Fibroblast of the aortic adventitia (primary cell): ENCODE measurements around the gene POLR1H. TPM values are rescaled to one million over a fixed set of nuclear protein-coding genes. Genes with fewer than 3 reads are reported as not detected.

ENCODE experiments used
- DNase-seq: peaks from one replicate; pipeline ENCODE4 v3.0.0-alpha.2; 2010; ENCODE audit warnings: low read depth
- H3K4me3 ChIP-seq: 2 replicates; pipeline ENCODE4 v1.5.1; 2011; ENCODE audit warnings: low read depth, mild to moderate bottlenecking, control low read depth, low read length, moderate library complexity
- total RNA-seq: library from RNA; depleted of rRNA; stranded (reverse); fragments of >200 nt; gene quantifications from 2 replicates; pipeline ENCODE4 v1.2.3, GENCODE V29; 2012; ENCODE audit warnings: low replicate concordance
- TF ChIP-seq, protein P1 (sequence below): IDR thresholded peaks from 2 replicates; pipeline ENCODE4 v1.5.1; 2011; ENCODE audit warnings: mild to moderate bottlenecking, low read length, control low read depth, inconsistent platforms; ENCODE audit not compliant: insufficient read depth

The POLR1H gene
- total RNA-seq, 1 donor = 18.3 TPM

DNA sequence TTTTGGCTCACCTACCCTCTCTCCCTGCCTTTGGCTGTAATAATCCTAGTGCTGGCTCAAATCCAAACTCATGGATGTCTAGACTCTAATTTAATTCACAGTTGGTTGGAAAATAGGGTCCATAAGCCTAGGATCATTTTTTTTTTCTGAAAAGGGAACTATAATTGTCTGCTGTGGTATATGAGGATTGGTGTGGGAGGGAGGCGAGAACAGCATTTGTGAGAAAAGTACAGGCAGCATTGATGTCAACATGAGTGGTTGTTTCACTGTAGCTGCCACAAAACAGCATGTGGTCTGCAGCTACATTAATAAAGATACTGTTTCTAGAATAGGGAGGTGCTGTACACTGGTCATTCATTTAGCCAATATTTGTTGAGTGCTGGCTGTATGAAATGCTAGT is 18.6 kb upstream of the POLR1H start:
- no peak overlapping the region for H3K4me3 ChIP-seq
- TF ChIP-seq, protein P1, sequence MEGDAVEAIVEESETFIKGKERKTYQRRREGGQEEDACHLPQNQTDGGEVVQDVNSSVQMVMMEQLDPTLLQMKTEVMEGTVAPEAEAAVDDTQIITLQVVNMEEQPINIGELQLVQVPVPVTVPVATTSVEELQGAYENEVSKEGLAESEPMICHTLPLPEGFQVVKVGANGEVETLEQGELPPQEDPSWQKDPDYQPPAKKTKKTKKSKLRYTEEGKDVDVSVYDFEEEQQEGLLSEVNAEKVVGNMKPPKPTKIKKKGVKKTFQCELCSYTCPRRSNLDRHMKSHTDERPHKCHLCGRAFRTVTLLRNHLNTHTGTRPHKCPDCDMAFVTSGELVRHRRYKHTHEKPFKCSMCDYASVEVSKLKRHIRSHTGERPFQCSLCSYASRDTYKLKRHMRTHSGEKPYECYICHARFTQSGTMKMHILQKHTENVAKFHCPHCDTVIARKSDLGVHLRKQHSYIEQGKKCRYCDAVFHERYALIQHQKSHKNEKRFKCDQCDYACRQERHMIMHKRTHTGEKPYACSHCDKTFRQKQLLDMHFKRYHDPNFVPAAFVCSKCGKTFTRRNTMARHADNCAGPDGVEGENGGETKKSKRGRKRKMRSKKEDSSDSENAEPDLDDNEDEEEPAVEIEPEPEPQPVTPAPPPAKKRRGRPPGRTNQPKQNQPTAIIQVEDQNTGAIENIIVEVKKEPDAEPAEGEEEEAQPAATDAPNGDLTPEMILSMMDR = no peak
- DNase-seq = no peak

DNA sequence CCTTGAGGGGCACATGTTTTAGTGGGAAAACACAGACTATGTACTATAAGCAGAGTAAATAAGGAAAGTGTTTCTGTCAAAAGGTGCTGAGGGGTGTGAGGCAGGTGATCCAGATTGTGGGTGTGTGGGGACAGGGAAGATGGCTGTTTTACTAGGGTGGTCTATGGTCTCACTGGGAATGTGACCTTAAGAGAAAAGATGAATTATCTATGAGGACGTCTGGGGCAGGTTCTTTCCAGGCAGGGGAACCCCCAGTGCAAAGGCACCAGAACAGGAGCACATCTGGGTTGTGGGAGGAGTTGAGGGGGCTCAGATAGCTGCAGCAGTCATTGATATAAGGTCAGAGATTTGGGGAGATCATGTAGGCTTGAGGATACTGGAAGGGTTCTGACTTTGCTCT is 18.2 kb upstream of the POLR1H start:
- no peak for DNase-seq
- no peak overlapping the region for H3K4me3 ChIP-seq
- TF ChIP-seq, protein P1 = no peak

DNA sequence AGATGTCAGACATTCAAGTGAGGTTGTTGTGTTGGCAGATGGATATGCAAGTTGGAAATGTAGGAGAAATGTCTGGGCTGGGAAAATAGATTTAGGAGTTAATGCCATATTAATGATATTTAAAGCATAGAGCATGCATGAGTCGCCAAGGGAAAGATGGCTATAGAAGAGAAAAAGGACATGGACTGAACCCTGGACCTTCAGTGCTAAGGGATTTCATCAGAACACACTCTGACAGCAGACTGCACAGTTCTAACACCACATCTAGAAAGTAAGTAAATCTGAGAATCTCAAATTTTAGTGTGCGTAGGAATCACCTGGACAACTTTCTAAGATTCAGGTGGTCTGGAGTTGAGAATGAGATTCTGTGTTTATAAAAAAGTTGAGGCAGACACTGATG is 17.3 kb upstream of the POLR1H start:
- TF ChIP-seq, protein P1 = no peak
- H3K4me3 ChIP-seq = no peak overlapping the region
- no peak for DNase-seq

DNA sequence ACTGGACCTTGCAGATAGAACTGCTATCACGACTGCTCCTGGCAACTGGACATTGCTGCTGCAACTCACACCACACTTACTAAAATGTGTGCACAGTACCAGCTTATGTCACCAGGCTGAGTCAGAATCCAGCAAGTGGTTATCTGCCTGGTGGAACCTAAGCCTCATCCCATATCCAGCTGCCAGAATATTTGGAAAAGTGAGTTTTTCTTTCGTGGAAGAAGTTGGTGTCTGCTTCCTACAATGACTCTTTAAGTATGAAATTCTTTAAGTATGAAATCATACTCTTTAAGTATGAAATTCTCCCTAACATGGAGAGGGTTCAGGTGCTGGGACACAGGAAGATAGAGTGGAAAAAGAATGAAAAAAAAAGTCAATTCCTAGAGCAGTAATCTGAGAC is 16.4 kb upstream of the POLR1H start:
- TF ChIP-seq, protein P1 = no peak
- no peak overlapping the region for H3K4me3 ChIP-seq
- peak; percentile 68 for DNase-seq

DNA sequence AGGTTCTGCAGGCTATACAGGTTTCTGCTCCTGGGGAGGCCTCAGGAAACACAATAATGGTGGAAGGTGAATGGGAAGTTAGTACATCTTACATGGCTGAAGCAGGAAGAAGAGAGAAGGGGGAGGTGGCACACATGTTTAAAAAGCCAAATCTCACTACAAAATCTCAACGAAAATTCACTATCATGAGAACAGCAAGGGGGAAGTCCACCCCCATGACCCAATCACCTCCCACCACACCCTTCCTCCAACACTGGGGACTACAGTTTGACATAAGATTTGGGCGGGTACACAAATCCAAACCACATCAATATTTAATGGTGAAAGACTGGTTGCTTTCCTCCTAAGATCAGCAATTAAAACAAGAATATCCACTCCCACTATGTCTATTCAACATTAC is 13.8 kb upstream of the POLR1H start:
- no peak for DNase-seq
- no peak overlapping the region for H3K4me3 ChIP-seq
- TF ChIP-seq, protein P1 = no peak

DNA sequence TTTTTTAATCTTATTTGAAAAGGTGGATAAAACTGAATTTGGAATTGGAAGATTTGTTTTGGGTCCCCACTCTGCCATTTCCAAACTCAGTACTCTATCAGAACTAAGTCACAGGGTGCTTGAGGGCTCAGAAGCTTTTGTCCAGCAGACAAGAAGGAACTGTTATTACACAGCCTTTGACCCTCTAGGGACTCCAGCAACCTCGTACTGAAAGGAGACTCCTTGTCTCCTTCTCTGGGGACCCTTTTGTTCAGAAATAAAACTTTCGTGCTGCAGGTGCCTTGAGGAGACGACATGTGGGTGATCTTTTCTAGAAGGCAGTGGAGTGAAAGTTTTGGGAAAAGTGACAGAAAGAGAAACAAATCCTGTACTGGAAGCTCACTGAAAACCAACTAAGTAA is 7.4 kb upstream of the POLR1H start:
- TF ChIP-seq, protein P1 = no peak
- no peak for DNase-seq
- no peak overlapping the region for H3K4me3 ChIP-seq

DNA sequence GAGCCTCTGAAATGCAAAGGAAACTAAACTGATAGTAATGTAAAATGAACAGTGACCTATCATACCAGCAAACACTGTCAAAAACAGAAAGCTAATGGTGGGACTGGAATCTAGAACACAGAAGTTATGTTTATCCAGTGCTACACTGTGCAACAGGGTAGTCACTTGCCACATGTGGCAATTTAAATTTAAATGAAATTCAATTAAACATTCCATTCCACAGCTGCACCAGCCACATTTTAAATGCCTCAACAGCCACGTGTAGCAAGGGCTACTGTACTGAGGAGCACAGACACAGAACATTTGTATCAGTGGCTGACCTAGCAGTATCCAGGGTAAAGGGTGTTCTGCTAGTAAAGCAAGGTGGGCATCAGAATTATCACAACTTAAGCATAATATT is 5.6 kb upstream of the POLR1H start:
- DNase-seq = no peak
- H3K4me3 ChIP-seq = no peak overlapping the region
- TF ChIP-seq, protein P1 = no peak
